Measurements from ENCODE around the gene SLC22A7. TPM values are rescaled to one million over a fixed set of nuclear protein-coding genes. Genes with fewer than 3 reads are reported as not detected.

Gene SLC22A7
- total and polyA plus RNA-seq, 2 donors from 2014 or later: 2.0 to 34.8 TPM

GRCh38 chr6:43331891-43332290 is 33.8 kb downstream of the SLC22A7 start:
- Histone ChIP-seq H3K9me3 (ENCODE audit: control insufficient read depth in 2 of 3, insufficient read depth in 1 of 3, low read length in 3 of 3) (no peaks in the 10 kb centered on the region), H3K27ac (ENCODE audit: low read depth in 2 of 2, low read length in 2 of 2) (no peak overlapping the region), H3K4me3 (ENCODE audit: low read length in 3 of 3) (no peak overlapping the region), H3K9ac (ENCODE audit: low read length in 3 of 3) (no peak overlapping the region), H3K4me1 (ENCODE audit: control insufficient read depth in 2 of 3, insufficient read depth in 2 of 3, low read depth in 1 of 3, low read length in 3 of 3) (no peaks in the 10 kb centered on the region), H3K36me3 (ENCODE audit: control insufficient read depth in 2 of 3, insufficient read depth in 3 of 3, low read length in 3 of 3) (no peaks in the 10 kb centered on the region), H3K27me3 (ENCODE audit: control insufficient read depth, insufficient read depth, low read length) (no peaks in the 10 kb centered on the region)
- DNase-seq (no peak), FAIRE-seq (no peak)
- intact Hi-C loops (cut with DNase I): loop anchor here (10.0 kb wide), 1 partner anchor 67 kb away; no protein-coding TSS in a partner anchor
- TF ChIP-seq CTCF (IDR thresholded peaks at IDR 0.05; ENCODE audit: borderline replicate concordance, extremely low read depth, insufficient read depth): no peak

GRCh38 chr6:43334466-43335095 is 36.5 kb downstream of the SLC22A7 start:
- peak; percentile 66 for TF ChIP-seq CTCF (IDR thresholded peaks at IDR 0.05; ENCODE audit: borderline replicate concordance, extremely low read depth, insufficient read depth)
- DNase-seq: peak in 3 of 5 donors; percentile 16 to 84 (median 81)
- peak; percentile 76 for FAIRE-seq

GRCh38 chr6:43335469-43335868 is 37.4 kb downstream of the SLC22A7 start:
- Histone ChIP-seq H3K4me3 (ENCODE audit: low read length in 3 of 3) (no peak overlapping the region), H3K36me3 (ENCODE audit: control insufficient read depth in 2 of 3, insufficient read depth in 3 of 3, low read length in 3 of 3) (peaks cover 3 to 32% (median 12%) of the 10 kb centered on the region in 3 donors), H3K27me3 (ENCODE audit: control insufficient read depth, insufficient read depth, low read length) (no peaks in the 10 kb centered on the region), H3K4me1 (ENCODE audit: control insufficient read depth in 2 of 3, insufficient read depth in 2 of 3, low read depth in 1 of 3, low read length in 3 of 3) (no peaks in the 10 kb centered on the region), H3K9me3 (ENCODE audit: control insufficient read depth in 2 of 3, insufficient read depth in 1 of 3, low read length in 3 of 3) (no peaks in the 10 kb centered on the region), H3K9ac (ENCODE audit: low read length in 3 of 3) (no peak overlapping the region), H3K27ac (ENCODE audit: low read depth in 2 of 2, low read length in 2 of 2) (no peak overlapping the region)
- TF ChIP-seq CTCF (IDR thresholded peaks at IDR 0.05; ENCODE audit: borderline replicate concordance, extremely low read depth, insufficient read depth): no peak
- FAIRE-seq (no peak), DNase-seq (no peak)
- intact Hi-C loops (cut with DNase I): loop anchor here (10.0 kb wide), 1 partner anchor 71 kb away; no protein-coding TSS in a partner anchor

More at GRCh38 chr6:43334466-43335095, 36.5 kb downstream of the SLC22A7 start:
- H3K36me3 ChIP-seq (ENCODE audit: control insufficient read depth in 2 of 3, insufficient read depth in 3 of 3, low read length in 3 of 3): peaks cover under 1 to 24% (median 8%) of the 10 kb centered on the region in 3 donors
- H3K4me1 ChIP-seq (ENCODE audit: control insufficient read depth in 2 of 3, insufficient read depth in 2 of 3, low read depth in 1 of 3, low read length in 3 of 3): no peaks in the 10 kb centered on the region
- H3K27me3 ChIP-seq (ENCODE audit: control insufficient read depth, insufficient read depth, low read length): no peaks in the 10 kb centered on the region
- no peaks in the 10 kb centered on the region for H3K9me3 ChIP-seq (ENCODE audit: control insufficient read depth in 2 of 3, insufficient read depth in 1 of 3, low read length in 3 of 3)
- H3K4me3 ChIP-seq (ENCODE audit: low read length in 3 of 3): no peak overlapping the region
- intact Hi-C loops (cut with DNase I): loop anchor here (10.0 kb wide), 1 partner anchor 70 kb away; no protein-coding TSS in a partner anchor
- H3K27ac ChIP-seq (ENCODE audit: low read depth in 2 of 2, low read length in 2 of 2): no peak overlapping the region
- H3K9ac ChIP-seq (ENCODE audit: low read length in 3 of 3): no peak overlapping the region
